Measurements from ENCODE around the gene PRF1. TPM values are rescaled to one million over a fixed set of nuclear protein-coding genes. Genes with fewer than 3 reads are reported as not detected.
"Not testable (repeated sequence)": the region's sequence is repeated elsewhere in the genome, so short reads cannot be mapped to it uniquely, and the experiment has no call there.

The PRF1 gene
- total RNA-seq, 2 experiments from 2014 or later = 32.4 to 32.6 TPM

GRCh38 chr10:70615784-70616522 is 13.4 kb upstream of the PRF1 start:
- peaks cover 8% of the 10 kb centered on the region for H3K9me3 Mint-ChIP-seq
- H3K27ac Mint-ChIP-seq = no peak overlapping the region
- peaks cover 8% of the 10 kb centered on the region for H3K36me3 Mint-ChIP-seq
- intact Hi-C loops (cut with micrococcal nuclease) = loop anchor here (2.0 kb wide), 1 partner anchor 13 kb away; the partner anchor contains the start of gene PRF1
- ChIA-PET POLR2A (no interaction called here), CTCF (no interaction called here)
- DNase-seq = no peak
- H3K4me3 Mint-ChIP-seq = no peak overlapping the region
- peaks cover 23% of the 10 kb centered on the region for H3K4me1 Mint-ChIP-seq (ENCODE audit: low read depth)
- peaks cover 7% of the 10 kb centered on the region for H3K27me3 Mint-ChIP-seq

- no peak overlapping the region for H3K27ac Mint-ChIP-seq
- ChIA-PET POLR2A (no interaction called here), CTCF (no interaction called here)
- no peak overlapping the region for H3K4me3 Mint-ChIP-seq
- H3K36me3 Mint-ChIP-seq = peaks cover 5% of the 10 kb centered on the region
- intact Hi-C loops (cut with micrococcal nuclease) = no loop called here
- peaks cover 7% of the 10 kb centered on the region for H3K27me3 Mint-ChIP-seq
- peaks cover 23% of the 10 kb centered on the region for H3K4me1 Mint-ChIP-seq (ENCODE audit: low read depth)
- peaks cover 5% of the 10 kb centered on the region for H3K9me3 Mint-ChIP-seq
- no peak for DNase-seq
Measured at GRCh38 chr10:70615211-70615610, 12.7 kb upstream of the PRF1 start.

GRCh38 chr10:70614364-70614763 is 11.8 kb upstream of the PRF1 start:
- H3K4me1 Mint-ChIP-seq (ENCODE audit: low read depth) = peaks cover 23% of the 10 kb centered on the region
- POLR2A ChIA-PET; DNase-seq; H3K4me3 Mint-ChIP-seq; H3K27me3 Mint-ChIP-seq; H3K9me3 Mint-ChIP-seq; H3K27ac Mint-ChIP-seq; CTCF ChIA-PET; intact Hi-C loops (cut with micrococcal nuclease); H3K36me3 Mint-ChIP-seq: not testable (repeated sequence)

- intact Hi-C loops (cut with micrococcal nuclease) = no loop called here
- Mint-ChIP-seq H3K36me3 (no peaks in the 10 kb centered on the region), H3K9me3 (no peaks in the 10 kb centered on the region), H3K4me3 (no peak overlapping the region), H3K27ac (no peak overlapping the region), H3K27me3 (peaks cover 5% of the 10 kb centered on the region), H3K4me1 (ENCODE audit: low read depth) (peaks cover 23% of the 10 kb centered on the region)
- DNase-seq = no peak
- POLR2A ChIA-PET = no interaction called here
- CTCF ChIA-PET = no interaction called here
Measured at GRCh38 chr10:70613941-70614340, 11.4 kb upstream of the PRF1 start.

DNA sequence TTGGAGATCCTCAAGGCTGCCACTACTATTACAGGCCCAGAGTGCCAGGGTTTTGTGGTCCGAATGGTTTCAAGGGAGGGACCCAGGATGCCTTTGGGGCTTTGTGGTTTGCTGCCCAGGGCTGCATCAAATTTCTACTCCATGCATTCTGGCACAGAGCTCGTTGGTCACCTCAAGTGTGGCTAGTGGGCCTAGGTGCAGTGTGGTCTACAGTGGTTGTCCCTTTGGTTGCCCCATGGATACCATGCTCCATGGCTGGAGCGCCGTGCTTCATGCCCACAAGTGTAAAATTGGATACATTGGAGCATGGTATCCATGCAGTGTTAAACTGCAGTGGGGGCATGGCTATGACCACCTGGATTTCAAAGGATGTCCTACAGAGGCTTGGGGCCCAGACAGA is 5.4 kb upstream of the PRF1 start:
- Mint-ChIP-seq H3K4me3 (no peak overlapping the region), H3K4me1 (ENCODE audit: low read depth) (peaks cover 5% of the 10 kb centered on the region), H3K36me3 (no peaks in the 10 kb centered on the region), H3K27ac (no peak overlapping the region), H3K9me3 (no peaks in the 10 kb centered on the region), H3K27me3 (no peaks in the 10 kb centered on the region)
- no peak for DNase-seq
- intact Hi-C loops (cut with micrococcal nuclease) = no loop called here
- ChIA-PET CTCF (no interaction called here), POLR2A (no interaction called here)

- POLR2A ChIA-PET = no interaction called here
- intact Hi-C loops (cut with micrococcal nuclease) = no loop called here
- H3K4me1 Mint-ChIP-seq (ENCODE audit: low read depth) = peaks cover 23% of the 10 kb centered on the region
- H3K4me3 Mint-ChIP-seq = no peak overlapping the region
- CTCF ChIA-PET = no interaction called here
- H3K27ac Mint-ChIP-seq = no peak overlapping the region
- no peak for DNase-seq
- H3K36me3 Mint-ChIP-seq = no peaks in the 10 kb centered on the region
- no peaks in the 10 kb centered on the region for H3K9me3 Mint-ChIP-seq
- H3K27me3 Mint-ChIP-seq = no peaks in the 10 kb centered on the region
Measured at GRCh38 chr10:70605161-70605560, 2.6 kb upstream of the PRF1 start.

GRCh38 chr10:70604106-70604505 is 1.6 kb upstream of the PRF1 start:
- intact Hi-C loops (cut with micrococcal nuclease) = loop anchor here (5.0 kb wide), 1 partner anchor 47 kb away; no protein-coding TSS in a partner anchor
- H3K4me1 Mint-ChIP-seq (ENCODE audit: low read depth) = peaks cover 25% of the 10 kb centered on the region
- no peak for DNase-seq
- H3K36me3 Mint-ChIP-seq = peaks cover 4% of the 10 kb centered on the region
- POLR2A ChIA-PET = no interaction called here
- no peak overlapping the region for H3K4me3 Mint-ChIP-seq
- no peak overlapping the region for H3K27ac Mint-ChIP-seq
- no peaks in the 10 kb centered on the region for H3K9me3 Mint-ChIP-seq
- H3K27me3 Mint-ChIP-seq = no peaks in the 10 kb centered on the region
- CTCF ChIA-PET = no interaction called here

DNA sequence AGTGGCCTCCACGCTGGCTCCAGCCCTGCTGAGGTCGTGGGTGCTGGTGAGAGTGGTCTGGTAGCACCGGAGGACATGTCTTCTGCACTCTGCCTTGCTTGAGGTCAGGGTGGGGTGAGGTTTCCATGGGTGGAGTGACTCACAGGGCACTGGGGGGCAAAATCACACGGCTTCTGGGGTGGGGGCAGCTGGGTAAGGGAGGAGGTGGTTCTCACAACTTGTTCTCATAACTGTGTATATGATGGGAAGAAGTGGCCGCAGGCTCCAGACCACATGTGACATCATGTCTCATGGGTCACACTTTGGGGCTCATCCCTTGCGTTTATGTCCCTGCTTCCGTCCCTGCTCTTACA is 884 bp upstream of the PRF1 start:
- intact Hi-C loops (cut with micrococcal nuclease) = loop anchor here (2.0 to 5.0 kb wide), 2 partner anchors 13 to 46 kb away; no protein-coding TSS in a partner anchor
- peak overlapping the region; percentile 79 for H3K4me3 Mint-ChIP-seq
- H3K4me1 Mint-ChIP-seq (ENCODE audit: low read depth) = peaks cover 25% of the 10 kb centered on the region
- H3K27me3 Mint-ChIP-seq = no peaks in the 10 kb centered on the region
- POLR2A ChIA-PET = interaction anchor here (1.0 to 1.3 kb wide), 2 partner anchors 12 to 18 kb away, joined by 3 read pairs; no protein-coding TSS in a partner anchor
- peak; percentile 42 for DNase-seq
- H3K36me3 Mint-ChIP-seq = peaks cover 5% of the 10 kb centered on the region
- H3K9me3 Mint-ChIP-seq = no peaks in the 10 kb centered on the region
- H3K27ac Mint-ChIP-seq = peak overlapping the region; percentile 82
- CTCF ChIA-PET = interaction anchor here (1.9 kb wide), 1 partner anchor 44 kb away, joined by 9 read pairs; no protein-coding TSS in a partner anchor

GRCh38 chr10:70601746-70602145 is 795 bp downstream of the PRF1 start:
- Mint-ChIP-seq H3K27me3 (no peaks in the 10 kb centered on the region), H3K27ac (peak overlapping the region; percentile 82), H3K4me1 (ENCODE audit: low read depth) (peaks cover 25% of the 10 kb centered on the region), H3K36me3 (peaks cover 13% of the 10 kb centered on the region), H3K9me3 (no peaks in the 10 kb centered on the region), H3K4me3 (peak overlapping the region; percentile 79)
- POLR2A ChIA-PET = interaction anchor here (0.9 kb wide), 1 partner anchor 8 kb away, joined by 3 read pairs; no protein-coding TSS in a partner anchor
- intact Hi-C loops (cut with micrococcal nuclease) = loop anchor here (1.0 to 5.0 kb wide), 3 partner anchors 15 to 44 kb away; no protein-coding TSS in a partner anchor
- DNase-seq = no peak
- CTCF ChIA-PET = interaction anchor here (1.3 to 1.9 kb wide), 2 partner anchors 42 to 220 kb away, joined by 3 to 9 read pairs; no protein-coding TSS in a partner anchor

- no peaks in the 10 kb centered on the region for H3K9me3 Mint-ChIP-seq
- intact Hi-C loops (cut with micrococcal nuclease) = loop anchor here (5.0 kb wide), 1 partner anchor 43 kb away; no protein-coding TSS in a partner anchor
- no peak for DNase-seq
- H3K27ac Mint-ChIP-seq = no peak overlapping the region
- H3K4me1 Mint-ChIP-seq (ENCODE audit: low read depth) = peaks cover 25% of the 10 kb centered on the region
- H3K27me3 Mint-ChIP-seq = no peaks in the 10 kb centered on the region
- ChIA-PET CTCF (interaction anchor here (0.6 kb wide), 1 partner anchor 228 kb away, joined by 4 read pairs; no protein-coding TSS in a partner anchor), POLR2A (no interaction called here)
- peaks cover 13% of the 10 kb centered on the region for H3K36me3 Mint-ChIP-seq
- H3K4me3 Mint-ChIP-seq = peak overlapping the region; percentile 43
Measured at GRCh38 chr10:70600512-70601395, 1.8 kb downstream of the PRF1 start.

- DNase-seq = no peak
- Mint-ChIP-seq H3K4me3 (no peak overlapping the region), H3K9me3 (no peaks in the 10 kb centered on the region), H3K27me3 (no peaks in the 10 kb centered on the region), H3K4me1 (ENCODE audit: low read depth) (peaks cover 25% of the 10 kb centered on the region), H3K36me3 (peaks cover 13% of the 10 kb centered on the region), H3K27ac (no peak overlapping the region)
- intact Hi-C loops (cut with micrococcal nuclease) = loop anchor here (5.0 kb wide), 1 partner anchor 42 kb away; no protein-coding TSS in a partner anchor
- POLR2A ChIA-PET = no interaction called here
- CTCF ChIA-PET = no interaction called here
Measured at GRCh38 chr10:70599791-70600190, 2.8 kb downstream of the PRF1 start.

DNA sequence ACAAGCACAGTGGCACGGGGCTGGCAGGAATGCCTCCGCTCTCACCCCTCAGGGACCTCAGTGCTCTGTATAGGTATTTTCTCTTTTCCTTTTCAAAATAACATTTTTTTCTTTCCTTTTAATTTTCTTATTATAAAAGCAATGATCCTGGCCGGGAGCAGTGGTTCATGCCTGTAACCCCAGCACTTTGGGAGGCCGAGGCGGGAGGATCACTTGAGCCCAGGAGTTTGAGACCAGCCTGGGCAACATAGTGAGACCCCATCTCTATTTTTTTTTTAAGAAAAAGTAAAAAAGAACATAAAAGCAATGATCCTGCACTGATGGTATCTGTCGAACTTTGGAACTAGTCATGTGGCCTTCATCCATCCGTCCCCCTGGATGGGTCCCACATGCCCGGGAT is 3.2 kb downstream of the PRF1 start:
- H3K36me3 Mint-ChIP-seq = peaks cover 13% of the 10 kb centered on the region
- CTCF ChIA-PET = no interaction called here

More for the DNA sequence above, 3.2 kb downstream of the PRF1 start:
- intact Hi-C loops (cut with micrococcal nuclease) = no loop called here
- no peaks in the 10 kb centered on the region for H3K9me3 Mint-ChIP-seq
- peaks cover 25% of the 10 kb centered on the region for H3K4me1 Mint-ChIP-seq (ENCODE audit: low read depth)
- POLR2A ChIA-PET = no interaction called here
- no peak overlapping the region for H3K27ac Mint-ChIP-seq
- no peak overlapping the region for H3K4me3 Mint-ChIP-seq
- no peak for DNase-seq
- H3K27me3 Mint-ChIP-seq = no peaks in the 10 kb centered on the region

Measured in activated CD4-positive, alpha-beta memory T cell treated with anti-CD3 and anti-CD28 coated beads for 36 hours (primary cell).